ENCODE measurements around the gene PSMC3IP.

DNA sequence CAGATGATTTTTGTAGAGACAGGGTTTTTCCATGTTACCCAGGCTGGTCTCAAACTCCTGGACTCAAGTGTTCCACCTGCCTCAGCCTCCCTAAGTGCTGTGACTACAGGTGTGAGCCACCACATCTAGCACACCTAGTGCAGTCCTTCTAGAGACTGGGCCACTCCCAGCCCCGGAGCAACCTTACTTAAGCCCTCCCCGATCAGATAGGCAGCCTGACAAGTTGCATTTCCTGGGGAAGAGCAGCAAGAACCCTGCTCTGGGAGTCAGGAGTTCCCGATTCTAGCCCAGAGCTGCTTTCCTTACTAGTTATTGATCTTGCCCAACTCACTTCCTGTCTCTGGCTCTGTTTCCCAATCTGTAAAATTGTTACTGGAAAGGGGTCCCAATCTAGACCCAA lies 48.5 kb downstream of the PSMC3IP start:
- TF ChIP-seq POLR2A (IDR thresholded peaks at IDR 0.05) = no peak
- TF ChIP-seq CTCF (IDR thresholded peaks at IDR 0.05) = no peak
